BJ (cell line): ENCODE measurements around the gene ACTR3C. TPM values are rescaled to one million over a fixed set of nuclear protein-coding genes. Genes with fewer than 3 reads are reported as not detected.

Experiments used
- CTCF ChIA-PET: fragments of 350-600 bp; formaldehyde crosslinking; extraction: SDS; loops from one replicate; lab custom pipeline; 2021; ENCODE audit warnings: antibody characterized with exemption, inconsistent platforms; lab: Yijun Ruan, JAX
- POLR2A ChIA-PET: fragments of 300-600 bp; sonication (Branson Sonifier 250); formaldehyde crosslinking; extraction: SDS; loops from one replicate; lab custom pipeline; 2021; ENCODE audit warnings: antibody characterized with exemption; lab: Charles Lee
- DNase-seq: peaks from one replicate; pipeline ENCODE4 v3.0.0-alpha.2; 2011; ENCODE audit warnings: low read depth
- H3K27me3 ChIP-seq: 2 replicates; pipeline ENCODE4 v1.6.0; 2011; ENCODE audit warnings: low read length; ENCODE audit not compliant: control insufficient read depth, insufficient read depth
- H3K36me3 ChIP-seq: 2 replicates; pipeline ENCODE4 v1.5.1; 2011; ENCODE audit warnings: low read length; ENCODE audit not compliant: control insufficient read depth, insufficient read depth
- H3K4me3 ChIP-seq: 2 replicates; pipeline ENCODE4 v1.5.1; 2011; ENCODE audit warnings: low read depth, mild to moderate bottlenecking, control low read depth, low read length
- polyA minus RNA-seq: library from RNA; depleted of rRNA, polyadenylated mRNA; stranded (reverse); fragments of >200 nt; gene quantifications from 2 replicates; pipeline ENCODE4 v1.2.3, GENCODE V29; 2011; rRNA and poly(A)+ RNA removed
- polyA plus RNA-seq: library from polyadenylated mRNA; depleted of rRNA; stranded (reverse); fragments of >200 nt; gene quantifications from 2 replicates; pipeline ENCODE4 v1.2.3, GENCODE V29; 2011; rRNA removed
- TF ChIP-seq, protein P1 (sequence below): IDR thresholded peaks from 2 replicates; pipeline ENCODE4 v1.5.1; 2011; ENCODE audit warnings: low read depth, mild to moderate bottlenecking, control low read depth, inconsistent platforms, low read length, moderate library complexity; ENCODE audit not compliant: insufficient read depth

The ACTR3C gene
- 0.60 and 0.91 TPM in 2 replicates for polyA plus RNA-seq
- 0.81 and 0.93 TPM in 2 replicates for polyA minus RNA-seq

DNA sequence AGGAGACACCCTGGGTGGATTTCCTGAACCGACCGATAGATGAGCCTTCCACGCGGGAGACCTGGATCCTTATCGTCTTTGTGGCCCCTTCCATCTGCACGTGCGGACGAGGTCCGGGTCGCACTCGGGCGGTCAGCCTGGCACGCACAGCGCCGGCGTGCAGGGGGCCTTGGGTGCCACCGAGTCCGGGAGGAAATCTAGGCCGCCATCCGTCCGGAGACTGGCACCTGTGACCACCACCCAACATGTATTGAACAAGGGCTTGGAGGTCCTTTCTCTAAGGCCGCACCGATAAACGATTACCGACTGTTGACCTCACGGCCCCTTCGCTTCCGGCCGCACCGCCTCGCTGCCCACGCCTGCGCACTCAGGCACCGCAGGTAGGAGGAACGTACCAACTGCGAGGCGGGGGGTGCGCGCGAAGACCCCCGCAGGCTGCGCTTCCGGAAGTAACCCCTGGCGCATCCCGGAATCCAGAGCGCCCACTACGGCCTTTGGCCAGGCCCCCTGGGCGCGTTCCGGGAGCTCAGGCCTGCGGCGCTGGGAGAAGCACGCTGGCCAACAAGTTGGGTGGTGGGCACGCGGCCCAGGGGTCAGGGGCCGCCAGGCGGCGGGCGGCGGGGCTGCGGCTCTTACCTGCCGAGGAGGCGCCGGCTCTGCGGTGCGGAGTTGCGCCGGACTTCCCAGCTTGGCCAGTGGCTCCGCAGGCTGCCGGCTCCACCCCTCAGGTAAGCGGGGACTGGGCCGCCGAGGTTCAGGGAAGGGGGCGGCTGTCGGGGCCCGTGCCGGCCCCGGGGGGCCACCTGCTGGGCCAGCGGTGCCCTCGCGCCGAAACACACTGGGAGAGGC, at the start of gene ACTR3C, which contains the start of gene LRRC61:
TSS of gene ACTR3C (minus strand) at position 713 of the 849 bp plus-strand sequence. CDS start 28,249 bp downstream, outside the sequence.
TSS of gene LRRC61 (plus strand) at position 523 of the 849 bp plus-strand sequence. CDS start 13,507 bp downstream, outside the sequence.
- ChIA-PET CTCF (no interaction called here), POLR2A (no interaction called here)
- no peak for DNase-seq
- Histone ChIP-seq H3K36me3 (no peaks in the 10 kb centered on the region), H3K4me3 (peak within 1 kb of the TSS; percentile 26), H3K27me3 (no peaks in the 10 kb centered on the region)
- TF ChIP-seq, protein P1, sequence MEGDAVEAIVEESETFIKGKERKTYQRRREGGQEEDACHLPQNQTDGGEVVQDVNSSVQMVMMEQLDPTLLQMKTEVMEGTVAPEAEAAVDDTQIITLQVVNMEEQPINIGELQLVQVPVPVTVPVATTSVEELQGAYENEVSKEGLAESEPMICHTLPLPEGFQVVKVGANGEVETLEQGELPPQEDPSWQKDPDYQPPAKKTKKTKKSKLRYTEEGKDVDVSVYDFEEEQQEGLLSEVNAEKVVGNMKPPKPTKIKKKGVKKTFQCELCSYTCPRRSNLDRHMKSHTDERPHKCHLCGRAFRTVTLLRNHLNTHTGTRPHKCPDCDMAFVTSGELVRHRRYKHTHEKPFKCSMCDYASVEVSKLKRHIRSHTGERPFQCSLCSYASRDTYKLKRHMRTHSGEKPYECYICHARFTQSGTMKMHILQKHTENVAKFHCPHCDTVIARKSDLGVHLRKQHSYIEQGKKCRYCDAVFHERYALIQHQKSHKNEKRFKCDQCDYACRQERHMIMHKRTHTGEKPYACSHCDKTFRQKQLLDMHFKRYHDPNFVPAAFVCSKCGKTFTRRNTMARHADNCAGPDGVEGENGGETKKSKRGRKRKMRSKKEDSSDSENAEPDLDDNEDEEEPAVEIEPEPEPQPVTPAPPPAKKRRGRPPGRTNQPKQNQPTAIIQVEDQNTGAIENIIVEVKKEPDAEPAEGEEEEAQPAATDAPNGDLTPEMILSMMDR, result no peak

DNA sequence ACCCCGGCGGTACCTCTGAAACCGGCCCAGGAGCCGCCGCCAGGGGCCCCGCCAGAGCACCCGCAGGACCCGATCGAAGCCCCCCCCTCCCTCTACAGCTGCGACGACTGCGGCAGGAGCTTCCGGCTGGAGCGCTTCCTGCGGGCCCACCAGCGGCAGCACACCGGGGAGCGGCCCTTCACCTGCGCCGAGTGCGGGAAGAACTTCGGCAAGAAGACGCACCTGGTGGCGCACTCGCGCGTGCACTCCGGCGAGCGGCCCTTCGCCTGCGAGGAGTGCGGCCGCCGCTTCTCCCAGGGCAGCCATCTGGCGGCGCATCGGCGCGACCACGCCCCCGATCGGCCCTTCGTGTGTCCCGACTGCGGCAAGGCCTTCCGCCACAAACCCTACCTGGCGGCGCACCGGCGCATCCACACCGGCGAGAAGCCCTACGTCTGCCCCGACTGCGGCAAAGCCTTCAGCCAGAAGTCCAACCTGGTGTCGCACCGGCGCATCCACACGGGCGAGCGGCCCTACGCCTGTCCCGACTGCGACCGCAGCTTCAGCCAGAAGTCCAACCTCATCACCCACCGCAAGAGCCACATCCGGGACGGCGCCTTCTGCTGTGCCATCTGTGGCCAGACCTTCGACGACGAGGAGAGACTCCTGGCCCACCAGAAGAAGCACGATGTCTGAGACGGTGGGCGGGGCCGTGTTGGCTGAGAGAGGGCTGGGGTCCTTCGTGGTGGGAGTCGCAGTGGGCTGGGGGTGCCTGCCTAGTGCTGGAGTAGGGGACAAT, 49.1 kb upstream of the ACTR3C start:
- peaks cover 27% of the 10 kb centered on the region for H3K36me3 ChIP-seq
- CTCF ChIA-PET, result interaction anchor here (0.6 kb wide), 1 partner anchor 14 kb away, joined by 4 read pairs; no protein-coding TSS in a partner anchor
- H3K4me3 ChIP-seq, result no peak overlapping the region
- POLR2A ChIA-PET, result no interaction called here
- H3K27me3 ChIP-seq, result no peaks in the 10 kb centered on the region
- TF ChIP-seq, protein P1, result no peak
- no peak for DNase-seq

DNA sequence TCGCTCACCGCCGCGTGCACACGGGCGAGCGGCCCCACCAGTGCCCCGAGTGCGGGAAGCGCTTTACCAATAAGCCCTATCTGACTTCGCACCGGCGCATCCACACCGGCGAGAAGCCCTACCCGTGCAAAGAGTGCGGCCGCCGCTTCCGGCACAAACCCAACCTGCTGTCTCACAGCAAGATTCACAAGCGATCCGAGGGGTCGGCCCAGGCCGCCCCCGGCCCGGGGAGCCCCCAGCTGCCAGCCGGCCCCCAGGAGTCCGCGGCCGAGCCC, 48.6 kb upstream of the ACTR3C start:
- CTCF ChIA-PET, result no interaction called here
- TF ChIP-seq, protein P1, result no peak
- H3K4me3 ChIP-seq, result no peak overlapping the region
- no peaks in the 10 kb centered on the region for H3K27me3 ChIP-seq
- no peak for DNase-seq
- POLR2A ChIA-PET, result no interaction called here
- H3K36me3 ChIP-seq, result peaks cover 27% of the 10 kb centered on the region

DNA sequence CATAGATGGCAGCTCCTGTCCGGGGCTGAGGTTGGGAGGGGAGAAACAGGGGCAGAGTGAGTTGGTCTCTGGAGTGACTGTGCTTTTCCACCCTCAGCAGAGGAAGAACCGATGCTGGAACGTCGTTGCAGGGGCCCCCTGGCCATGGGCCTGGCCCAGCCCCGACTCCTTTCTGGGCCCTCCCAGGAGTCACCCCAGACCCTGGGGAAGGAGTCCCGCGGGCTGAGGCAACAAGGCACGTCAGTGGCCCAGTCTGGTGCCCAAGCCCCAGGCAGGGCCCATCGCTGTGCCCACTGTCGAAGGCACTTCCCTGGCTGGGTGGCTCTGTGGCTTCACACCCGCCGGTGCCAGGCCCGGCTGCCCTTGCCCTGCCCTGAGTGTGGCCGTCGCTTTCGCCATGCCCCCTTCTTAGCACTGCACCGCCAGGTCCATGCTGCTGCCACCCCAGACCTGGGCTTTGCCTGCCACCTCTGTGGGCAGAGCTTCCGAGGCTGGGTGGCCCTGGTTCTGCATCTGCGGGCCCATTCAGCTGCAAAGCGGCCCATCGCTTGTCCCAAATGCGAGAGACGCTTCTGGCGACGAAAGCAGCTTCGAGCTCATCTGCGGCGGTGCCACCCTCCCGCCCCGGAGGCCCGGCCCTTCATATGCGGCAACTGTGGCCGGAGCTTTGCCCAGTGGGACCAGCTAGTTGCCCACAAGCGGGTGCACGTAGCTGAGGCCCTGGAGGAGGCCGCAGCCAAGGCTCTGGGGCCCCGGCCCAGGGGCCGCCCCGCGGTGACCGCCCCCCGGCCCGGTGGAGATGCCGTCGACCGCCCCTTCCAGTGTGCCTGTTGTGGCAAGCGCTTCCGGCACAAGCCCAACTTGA, 48.0 kb upstream of the ACTR3C start:
- POLR2A ChIA-PET, result interaction anchor here (0.9 kb wide), 1 partner anchor 14 kb away, joined by 3 read pairs; no protein-coding TSS in a partner anchor

More for the DNA sequence above, 48.0 kb upstream of the ACTR3C start:
- H3K36me3 ChIP-seq, result peaks cover 27% of the 10 kb centered on the region
- H3K4me3 ChIP-seq, result no peak overlapping the region
- TF ChIP-seq, protein P1, result no peak
- H3K27me3 ChIP-seq, result no peaks in the 10 kb centered on the region
- no peak for DNase-seq
- CTCF ChIA-PET, result interaction anchor here (0.7 to 3.3 kb wide), 2 partner anchors 51 to 517 kb away, joined by 3 to 10 read pairs; no protein-coding TSS in a partner anchor
